ENCODE measurements around the gene MYO18A. TPM values are rescaled to one million over a fixed set of nuclear protein-coding genes. Genes with fewer than 3 reads are reported as not detected.
A peak's percentile ranks its signal among the peaks of the same experiment; 100 is the strongest.

The MYO18A gene
- total RNA-seq, 2 experiments from 2014 or later, result 23.8 to 25.0 TPM

DNA sequence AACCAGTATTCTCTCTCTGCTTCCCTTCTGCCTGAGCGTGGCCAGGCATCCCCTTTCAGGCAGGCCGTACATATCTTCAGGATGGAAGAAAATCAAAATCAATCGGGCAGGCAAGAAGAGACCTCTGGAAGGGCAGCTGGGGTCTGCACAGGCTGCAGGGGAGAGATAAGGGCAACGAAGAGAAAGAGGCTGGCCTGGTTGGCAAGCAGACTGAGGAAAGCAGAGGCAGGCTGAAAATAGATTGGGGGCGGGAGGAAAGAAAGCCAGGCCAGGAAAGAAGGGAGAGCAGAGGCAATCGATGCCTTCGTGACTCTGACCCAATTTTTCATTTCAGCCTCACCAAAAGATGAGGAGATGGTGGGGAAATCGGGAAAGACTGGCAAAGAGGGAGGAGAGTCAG is 119.2 kb downstream of the MYO18A start:
- Mint-ChIP-seq H3K9me3 (no peaks in the 10 kb centered on the region), H3K27me3 (ENCODE audit: low read depth) (no peaks in the 10 kb centered on the region), H3K27ac (no peak overlapping the region), H3K36me3 (ENCODE audit: low read depth) (no peaks in the 10 kb centered on the region), H3K4me3 (no peak overlapping the region), H3K4me1 (ENCODE audit: low read depth) (peaks cover 7% of the 10 kb centered on the region)
- CTCF ChIA-PET, result no interaction called here
- intact Hi-C loops (cut with micrococcal nuclease), result no loop called here
- DNase-seq, result no peak

DNA sequence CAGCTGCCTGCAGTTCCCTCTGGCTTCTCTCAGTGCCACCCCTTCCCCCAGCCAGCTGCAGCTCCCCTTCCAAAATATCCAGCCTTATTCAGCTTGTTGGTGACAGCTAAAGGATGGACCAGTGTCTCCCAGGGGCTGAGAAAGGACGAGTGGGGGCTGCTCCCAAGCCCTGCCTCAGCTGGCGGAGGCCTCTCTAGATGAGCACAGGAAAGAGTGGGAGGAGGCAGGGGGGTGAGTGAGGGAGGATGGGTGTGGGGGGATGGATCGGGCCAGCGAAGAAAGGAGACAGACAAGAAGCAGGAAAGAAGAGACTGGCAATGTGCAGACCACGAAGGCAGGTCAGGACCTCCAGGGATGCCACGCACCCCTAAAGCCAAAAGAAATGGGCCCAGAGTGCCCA is 119.7 kb downstream of the MYO18A start:
- no peaks in the 10 kb centered on the region for H3K27me3 Mint-ChIP-seq (ENCODE audit: low read depth)
- no peak for DNase-seq
- CTCF ChIA-PET, result no interaction called here
- no peaks in the 10 kb centered on the region for H3K9me3 Mint-ChIP-seq
- peaks cover 7% of the 10 kb centered on the region for H3K4me1 Mint-ChIP-seq (ENCODE audit: low read depth)
- intact Hi-C loops (cut with micrococcal nuclease), result no loop called here
- H3K36me3 Mint-ChIP-seq (ENCODE audit: low read depth), result no peaks in the 10 kb centered on the region
- H3K4me3 Mint-ChIP-seq, result no peak overlapping the region
- H3K27ac Mint-ChIP-seq, result no peak overlapping the region

DNA sequence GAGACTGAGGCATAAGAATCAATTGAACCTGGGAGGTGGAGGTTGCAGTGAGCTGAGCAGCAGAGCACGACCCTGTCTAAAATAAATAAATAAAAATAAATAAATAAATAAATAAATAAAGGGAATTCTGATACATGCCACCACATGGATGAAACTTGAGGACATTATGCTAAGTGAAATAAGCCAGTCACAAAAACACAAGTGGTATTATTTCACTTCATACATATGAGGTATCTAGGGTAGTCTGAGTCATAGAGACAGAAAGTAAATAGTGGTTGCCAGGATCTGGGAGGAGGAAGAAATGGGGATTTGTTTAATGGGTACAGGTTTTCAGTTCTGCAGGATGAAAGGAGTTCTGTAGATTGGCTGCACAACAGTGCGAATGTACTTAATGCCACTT is 120.9 kb downstream of the MYO18A start:
- DNase-seq, result no peak
- CTCF ChIA-PET, result interaction anchor here (0.6 kb wide), 1 partner anchor 65 kb away, joined by 3 read pairs; no protein-coding TSS in a partner anchor

DNA sequence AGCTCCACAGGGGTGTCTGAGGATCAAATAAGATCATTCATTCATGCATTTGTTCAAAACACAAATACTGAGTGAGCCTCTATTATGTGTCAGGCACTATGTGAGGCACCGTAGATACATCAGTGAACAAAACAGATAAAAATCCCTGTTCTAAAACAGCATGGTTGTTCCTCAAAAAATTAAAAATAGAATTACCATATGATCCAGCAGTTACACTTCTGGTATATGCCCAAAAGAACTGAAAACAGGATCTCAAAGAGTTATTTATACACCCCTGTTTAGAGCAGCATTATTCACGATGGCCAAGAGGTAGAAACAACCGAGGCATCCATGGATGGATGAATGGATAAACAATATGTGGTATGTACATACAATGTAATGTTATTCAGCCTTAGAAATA is 121.8 kb downstream of the MYO18A start:
- H3K4me1 Mint-ChIP-seq (ENCODE audit: low read depth), result peaks cover 7% of the 10 kb centered on the region
- CTCF ChIA-PET, result no interaction called here
- H3K27me3 Mint-ChIP-seq (ENCODE audit: low read depth), result no peaks in the 10 kb centered on the region
- no peak for DNase-seq
- no peaks in the 10 kb centered on the region for H3K36me3 Mint-ChIP-seq (ENCODE audit: low read depth)
- H3K4me3 Mint-ChIP-seq, result no peak overlapping the region
- H3K9me3 Mint-ChIP-seq, result no peaks in the 10 kb centered on the region
- no peak overlapping the region for H3K27ac Mint-ChIP-seq
- intact Hi-C loops (cut with micrococcal nuclease), result no loop called here

More for the DNA sequence above, 120.9 kb downstream of the MYO18A start:
- Mint-ChIP-seq H3K36me3 (ENCODE audit: low read depth) (no peaks in the 10 kb centered on the region), H3K27me3 (ENCODE audit: low read depth) (no peaks in the 10 kb centered on the region), H3K4me1 (ENCODE audit: low read depth) (peaks cover 7% of the 10 kb centered on the region), H3K4me3 (no peak overlapping the region), H3K27ac (no peak overlapping the region), H3K9me3 (no peaks in the 10 kb centered on the region)
- intact Hi-C loops (cut with micrococcal nuclease), result no loop called here

DNA sequence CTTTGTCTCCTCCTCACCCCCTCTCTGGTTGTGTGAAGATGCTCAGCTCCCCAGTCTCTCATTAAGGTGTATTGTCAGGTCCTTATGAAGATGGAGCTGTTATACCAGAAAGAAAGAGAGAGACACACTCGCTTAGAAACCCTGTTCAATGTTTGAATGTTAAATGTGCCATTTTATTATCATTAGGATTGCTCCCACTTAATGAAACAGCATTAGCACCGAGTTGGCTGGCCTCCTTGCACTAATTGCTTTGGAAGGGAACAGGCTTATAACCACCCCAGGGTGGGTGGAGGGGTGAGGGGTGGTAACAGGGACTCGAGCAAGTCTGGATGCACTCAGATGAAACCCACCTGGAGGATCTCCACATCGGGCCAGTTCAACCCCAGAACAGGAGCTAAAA is 122.8 kb downstream of the MYO18A start:
- H3K9me3 Mint-ChIP-seq, result no peaks in the 10 kb centered on the region
- H3K27me3 Mint-ChIP-seq (ENCODE audit: low read depth), result no peaks in the 10 kb centered on the region
- no peak for DNase-seq
- H3K36me3 Mint-ChIP-seq (ENCODE audit: low read depth), result no peaks in the 10 kb centered on the region
- no peak overlapping the region for H3K4me3 Mint-ChIP-seq
- H3K4me1 Mint-ChIP-seq (ENCODE audit: low read depth), result peaks cover 7% of the 10 kb centered on the region
- intact Hi-C loops (cut with micrococcal nuclease), result no loop called here
- H3K27ac Mint-ChIP-seq, result no peak overlapping the region
- CTCF ChIA-PET, result no interaction called here

DNA sequence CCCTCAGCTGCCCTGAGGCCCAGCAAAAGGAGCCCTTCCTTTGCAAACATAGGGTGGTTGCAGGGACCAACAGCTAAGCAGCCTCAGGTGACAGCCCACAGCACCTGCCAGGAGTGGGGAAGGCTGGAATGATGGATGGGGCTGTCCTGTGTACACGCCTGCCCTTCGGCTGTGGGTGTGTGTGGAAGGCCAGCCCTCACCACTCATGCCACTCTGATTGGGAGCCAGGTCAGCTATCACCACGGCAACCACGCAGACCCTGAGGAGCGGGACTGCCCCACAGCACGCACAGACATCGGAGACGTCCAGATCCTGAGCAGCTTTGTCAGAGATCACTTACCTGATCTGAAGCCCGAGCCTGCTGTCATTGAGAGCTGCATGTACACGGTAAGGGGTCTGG is 125.4 kb downstream of the MYO18A start:
- no peaks in the 10 kb centered on the region for H3K27me3 Mint-ChIP-seq (ENCODE audit: low read depth)
- intact Hi-C loops (cut with micrococcal nuclease), result no loop called here
- no peak for DNase-seq
- peaks cover 2% of the 10 kb centered on the region for H3K4me1 Mint-ChIP-seq (ENCODE audit: low read depth)
- CTCF ChIA-PET, result interaction anchor here (1.0 to 1.3 kb wide), 2 partner anchors 16 to 89 kb away, joined by 5 read pairs; no protein-coding TSS in a partner anchor
- H3K9me3 Mint-ChIP-seq, result no peaks in the 10 kb centered on the region
- no peak overlapping the region for H3K27ac Mint-ChIP-seq
- no peak overlapping the region for H3K4me3 Mint-ChIP-seq
- H3K36me3 Mint-ChIP-seq (ENCODE audit: low read depth), result no peaks in the 10 kb centered on the region

DNA sequence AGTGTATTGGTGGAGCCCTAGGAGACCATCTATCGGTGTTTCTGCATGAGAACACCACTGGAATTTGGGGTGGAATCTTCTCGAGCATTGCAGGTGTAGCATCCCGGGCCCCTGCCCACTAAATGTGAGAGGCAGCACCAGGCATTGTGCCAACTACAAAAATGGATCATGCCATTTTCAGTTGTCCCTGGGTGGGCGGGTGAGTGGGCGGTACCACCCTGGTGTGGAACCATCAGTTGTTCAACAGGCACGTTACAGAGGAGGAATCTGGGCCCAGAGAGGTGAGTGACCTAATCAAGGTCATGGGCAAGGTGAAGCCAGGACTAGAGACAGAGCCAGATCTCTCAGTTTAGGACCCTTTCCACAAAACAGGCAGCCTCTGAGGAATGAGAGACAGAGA is 128.5 kb downstream of the MYO18A start:
- no peaks in the 10 kb centered on the region for H3K27me3 Mint-ChIP-seq (ENCODE audit: low read depth)
- CTCF ChIA-PET, result no interaction called here
- H3K4me1 Mint-ChIP-seq (ENCODE audit: low read depth), result peaks cover 3% of the 10 kb centered on the region
- DNase-seq, result no peak
- H3K36me3 Mint-ChIP-seq (ENCODE audit: low read depth), result no peaks in the 10 kb centered on the region
- no peak overlapping the region for H3K4me3 Mint-ChIP-seq
- intact Hi-C loops (cut with micrococcal nuclease), result no loop called here
- H3K9me3 Mint-ChIP-seq, result no peaks in the 10 kb centered on the region
- no peak overlapping the region for H3K27ac Mint-ChIP-seq

DNA sequence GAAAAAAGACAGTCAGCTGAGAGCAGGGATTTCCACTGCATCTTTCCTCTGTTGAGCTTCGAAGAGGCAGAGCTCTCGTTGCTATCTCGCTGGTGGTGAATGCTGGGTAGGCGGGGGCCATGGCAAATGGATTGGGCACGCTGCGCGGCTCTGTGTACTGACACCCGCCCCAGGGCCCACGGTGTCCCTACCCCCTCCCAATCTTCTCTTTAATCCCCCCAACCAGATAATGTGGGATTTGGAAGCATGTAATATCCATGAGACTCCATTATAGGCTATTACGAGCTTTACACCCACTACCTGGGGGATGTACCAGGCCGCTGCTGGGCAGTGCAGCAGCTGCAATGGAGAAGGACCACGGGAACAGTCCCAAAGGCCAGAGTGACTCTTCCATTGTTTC is 129.0 kb downstream of the MYO18A start:
- CTCF ChIA-PET, result interaction anchor here (0.7 kb wide), 1 partner anchor 114 kb away, joined by 3 read pairs; no protein-coding TSS in a partner anchor
- H3K27ac Mint-ChIP-seq, result no peak overlapping the region
- intact Hi-C loops (cut with micrococcal nuclease), result no loop called here
- H3K4me3 Mint-ChIP-seq, result no peak overlapping the region
- H3K9me3 Mint-ChIP-seq, result no peaks in the 10 kb centered on the region
- no peaks in the 10 kb centered on the region for H3K27me3 Mint-ChIP-seq (ENCODE audit: low read depth)
- DNase-seq, result no peak
- peaks cover 3% of the 10 kb centered on the region for H3K4me1 Mint-ChIP-seq (ENCODE audit: low read depth)
- H3K36me3 Mint-ChIP-seq (ENCODE audit: low read depth), result no peaks in the 10 kb centered on the region

DNA sequence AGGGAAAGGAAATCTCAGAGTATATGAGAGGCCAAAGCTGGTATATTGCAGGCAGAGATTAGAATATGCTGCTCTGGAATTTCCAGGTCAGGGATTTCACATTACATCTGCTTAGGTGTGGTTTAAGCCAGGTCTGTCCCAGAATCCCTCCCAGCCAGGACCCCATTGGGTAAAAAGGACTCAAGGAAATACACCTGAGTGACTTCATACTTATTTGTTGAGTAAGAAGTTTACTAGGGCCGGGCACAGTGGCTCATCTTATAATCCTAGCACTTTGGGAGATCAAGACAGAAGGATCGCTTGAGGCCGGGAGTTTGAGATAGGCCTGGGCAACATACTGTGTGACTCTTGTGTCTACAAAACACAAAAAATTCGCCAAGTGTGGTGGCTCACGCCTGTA is 130.0 kb downstream of the MYO18A start:
- Mint-ChIP-seq H3K9me3 (no peaks in the 10 kb centered on the region), H3K27me3 (ENCODE audit: low read depth) (no peaks in the 10 kb centered on the region), H3K4me1 (ENCODE audit: low read depth) (peaks cover 3% of the 10 kb centered on the region), H3K36me3 (ENCODE audit: low read depth) (no peaks in the 10 kb centered on the region), H3K4me3 (no peak overlapping the region), H3K27ac (no peak overlapping the region)
- intact Hi-C loops (cut with micrococcal nuclease), result no loop called here
- CTCF ChIA-PET, result interaction anchor here (0.6 kb wide), 1 partner anchor 276 kb away, joined by 4 read pairs; no protein-coding TSS in a partner anchor
- DNase-seq, result no peak

DNA sequence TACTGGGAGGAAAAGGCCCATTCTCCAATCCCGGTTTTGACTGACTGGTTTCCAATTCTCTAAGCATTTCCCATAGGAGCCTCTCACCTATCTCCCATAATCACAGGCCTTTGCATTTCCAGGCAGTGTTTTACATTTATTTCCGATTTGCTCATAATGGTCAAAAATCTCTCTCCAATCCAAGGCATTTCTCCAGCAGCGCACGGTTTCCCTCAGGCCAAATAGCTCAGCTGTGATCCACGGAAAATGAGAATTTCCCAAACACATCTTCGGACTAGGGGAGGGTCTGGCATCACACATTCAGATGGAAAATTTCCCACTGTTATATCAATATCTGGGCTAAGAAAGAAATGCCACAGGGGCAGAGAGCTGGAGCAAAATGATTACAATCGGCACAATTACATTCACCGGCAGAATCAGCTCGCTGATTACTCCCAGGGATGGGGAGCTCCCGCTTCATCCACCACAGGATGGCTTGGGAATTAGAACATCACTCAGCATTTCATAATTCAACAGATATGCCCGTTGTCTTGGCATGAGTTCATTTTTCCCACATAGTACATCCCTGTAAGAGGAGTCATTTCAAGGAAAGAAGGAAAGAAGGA is 130.6 kb downstream of the MYO18A start:
- DNase-seq, result no peak
- no peak overlapping the region for H3K4me3 Mint-ChIP-seq
- H3K9me3 Mint-ChIP-seq, result no peaks in the 10 kb centered on the region
- intact Hi-C loops (cut with micrococcal nuclease), result no loop called here
- H3K4me1 Mint-ChIP-seq (ENCODE audit: low read depth), result peaks cover 3% of the 10 kb centered on the region
- no peaks in the 10 kb centered on the region for H3K36me3 Mint-ChIP-seq (ENCODE audit: low read depth)
- no peaks in the 10 kb centered on the region for H3K27me3 Mint-ChIP-seq (ENCODE audit: low read depth)
- CTCF ChIA-PET, result interaction anchor here (0.6 kb wide), 1 partner anchor 276 kb away, joined by 4 read pairs; no protein-coding TSS in a partner anchor
- H3K27ac Mint-ChIP-seq, result no peak overlapping the region

DNA sequence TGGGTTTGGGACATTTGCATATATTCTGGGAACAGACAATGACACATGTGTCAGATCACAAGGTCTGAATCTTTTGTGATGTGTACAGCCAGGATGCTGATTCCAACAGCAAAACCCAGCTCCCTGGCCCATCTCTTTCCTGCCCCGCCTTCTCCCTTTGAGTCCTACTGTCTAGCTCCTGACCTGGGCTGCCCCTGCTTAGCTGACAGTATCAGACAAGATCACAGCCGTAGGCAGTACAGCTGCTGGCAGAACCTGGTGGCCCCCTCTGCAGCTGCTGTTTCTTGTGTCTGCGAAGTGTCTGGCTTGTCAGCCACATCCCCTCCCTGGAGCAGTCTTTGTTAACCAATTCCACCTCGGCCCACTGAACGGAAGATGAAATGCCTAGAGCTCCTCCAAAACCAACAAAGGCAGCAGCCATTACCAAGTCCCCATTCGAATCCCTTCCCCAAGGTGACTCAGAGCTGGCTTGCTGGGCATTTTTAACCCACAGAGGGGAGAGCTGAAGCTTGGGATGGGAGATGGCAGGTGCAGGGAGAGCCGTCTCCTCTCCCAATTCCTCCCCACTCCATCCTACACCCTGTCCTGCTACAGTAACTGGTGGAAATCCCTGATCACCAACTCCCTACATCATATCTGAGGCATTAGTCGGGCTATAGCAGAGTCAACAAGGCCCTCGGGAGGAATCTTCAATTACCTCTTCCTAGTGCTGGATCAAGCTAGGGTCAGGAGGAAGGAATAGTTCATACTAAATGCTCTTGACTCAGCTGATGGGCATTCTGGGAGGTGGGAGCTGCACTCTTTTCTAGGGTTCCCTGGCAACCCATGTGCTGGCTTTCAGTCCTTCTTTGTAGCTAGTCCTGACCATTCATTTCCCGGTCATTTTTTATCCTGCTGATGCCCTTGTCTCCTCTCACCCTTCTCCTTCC is 131.5 kb downstream of the MYO18A start:
- intact Hi-C loops (cut with micrococcal nuclease), result no loop called here
- CTCF ChIA-PET, result interaction anchor here (1.3 to 1.4 kb wide), 2 partner anchors 9 to 285 kb away, joined by 3 read pairs; no protein-coding TSS in a partner anchor

DNA sequence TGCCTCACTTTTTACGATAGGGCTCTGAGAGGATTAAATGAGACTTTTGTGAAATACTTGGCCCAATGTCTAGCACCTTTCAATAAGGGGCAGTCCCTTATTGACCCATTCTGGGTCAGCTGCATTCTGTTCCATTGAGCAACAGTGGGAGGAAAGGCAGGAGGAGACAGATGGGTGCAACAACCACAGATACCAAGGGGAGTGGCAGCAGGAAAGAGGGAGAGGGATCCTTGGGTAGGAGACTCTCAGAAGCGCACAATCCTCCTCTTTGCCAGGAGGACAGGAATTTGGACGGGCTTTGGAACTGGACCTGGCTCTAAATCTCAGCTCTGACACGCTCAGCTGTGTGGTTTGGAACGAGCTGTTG is 133.7 kb downstream of the MYO18A start:
- Mint-ChIP-seq H3K36me3 (ENCODE audit: low read depth) (no peaks in the 10 kb centered on the region), H3K4me1 (ENCODE audit: low read depth) (peaks cover 9% of the 10 kb centered on the region), H3K27ac (no peak overlapping the region), H3K4me3 (no peak overlapping the region), H3K27me3 (ENCODE audit: low read depth) (no peaks in the 10 kb centered on the region), H3K9me3 (no peaks in the 10 kb centered on the region)
- CTCF ChIA-PET, result no interaction called here
- intact Hi-C loops (cut with micrococcal nuclease), result no loop called here
- DNase-seq, result no peak

More for the DNA sequence above, 131.5 kb downstream of the MYO18A start:
- Mint-ChIP-seq H3K36me3 (ENCODE audit: low read depth) (no peaks in the 10 kb centered on the region), H3K27ac (no peak overlapping the region), H3K4me3 (no peak overlapping the region), H3K4me1 (ENCODE audit: low read depth) (peaks cover 3% of the 10 kb centered on the region), H3K27me3 (ENCODE audit: low read depth) (no peaks in the 10 kb centered on the region), H3K9me3 (no peaks in the 10 kb centered on the region)
- peak; percentile 17 for DNase-seq

Data from activated naive CD4-positive, alpha-beta T cell treated with anti-CD3 and anti-CD28 coated beads for 36 hours (primary cell).